ENCODE data around the gene LRFN4.

DNA sequence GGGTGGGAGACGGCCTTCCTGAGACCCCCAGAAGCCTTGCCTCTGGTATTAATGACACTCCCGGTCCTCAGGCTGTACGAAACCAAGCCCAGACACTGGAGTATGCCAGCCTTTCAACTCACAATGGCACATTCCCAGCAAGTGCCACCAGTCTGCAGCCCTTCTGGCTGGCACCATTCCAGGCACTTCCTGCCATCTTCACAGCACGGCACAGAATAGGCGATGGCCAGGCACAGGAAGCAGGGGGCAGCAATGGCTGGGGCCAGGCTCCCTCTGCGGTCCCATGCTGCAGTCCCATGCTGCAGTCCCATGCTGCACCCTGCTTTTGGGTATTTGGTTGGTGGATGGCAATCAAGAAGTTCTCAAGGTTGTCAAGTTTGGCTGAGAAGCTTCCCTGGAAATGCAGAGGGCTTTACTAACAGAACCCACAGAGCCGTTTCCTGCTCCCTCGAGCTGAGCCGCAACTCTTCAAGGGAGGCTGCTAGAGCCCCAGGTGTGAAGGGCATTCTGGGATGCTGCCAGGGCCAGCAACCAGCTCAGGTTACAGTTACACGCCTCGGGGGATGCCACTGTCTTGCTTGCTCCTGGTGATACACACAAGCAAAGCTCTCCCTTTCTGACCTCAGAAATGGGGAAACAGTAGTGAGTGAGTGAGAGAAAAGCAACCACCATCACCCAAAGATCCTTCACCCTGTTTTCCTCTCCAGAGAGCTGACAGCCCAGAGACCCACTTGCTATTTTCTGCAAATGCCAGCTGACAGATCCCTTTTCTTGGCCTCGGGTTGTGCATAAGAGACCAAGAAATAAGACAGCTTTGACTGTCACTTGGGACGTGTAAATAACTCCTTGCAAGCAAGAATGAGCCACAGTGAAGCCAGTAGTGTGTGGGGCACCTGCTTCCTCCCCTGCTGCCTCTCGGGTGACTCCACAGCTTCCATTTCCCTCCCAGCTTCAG lies 23.9 kb downstream of the LRFN4 start:
- no peak for TF ChIP-seq MEF2A (IDR thresholded peaks at IDR 0.05; ENCODE audit: insufficient read depth, low read depth, low read length)
- no peak for TF ChIP-seq EZH2 (IDR thresholded peaks at IDR 0.05; ENCODE audit: borderline replicate concordance, control insufficient read depth, low read depth, low read length)
- TF ChIP-seq, protein P1, sequence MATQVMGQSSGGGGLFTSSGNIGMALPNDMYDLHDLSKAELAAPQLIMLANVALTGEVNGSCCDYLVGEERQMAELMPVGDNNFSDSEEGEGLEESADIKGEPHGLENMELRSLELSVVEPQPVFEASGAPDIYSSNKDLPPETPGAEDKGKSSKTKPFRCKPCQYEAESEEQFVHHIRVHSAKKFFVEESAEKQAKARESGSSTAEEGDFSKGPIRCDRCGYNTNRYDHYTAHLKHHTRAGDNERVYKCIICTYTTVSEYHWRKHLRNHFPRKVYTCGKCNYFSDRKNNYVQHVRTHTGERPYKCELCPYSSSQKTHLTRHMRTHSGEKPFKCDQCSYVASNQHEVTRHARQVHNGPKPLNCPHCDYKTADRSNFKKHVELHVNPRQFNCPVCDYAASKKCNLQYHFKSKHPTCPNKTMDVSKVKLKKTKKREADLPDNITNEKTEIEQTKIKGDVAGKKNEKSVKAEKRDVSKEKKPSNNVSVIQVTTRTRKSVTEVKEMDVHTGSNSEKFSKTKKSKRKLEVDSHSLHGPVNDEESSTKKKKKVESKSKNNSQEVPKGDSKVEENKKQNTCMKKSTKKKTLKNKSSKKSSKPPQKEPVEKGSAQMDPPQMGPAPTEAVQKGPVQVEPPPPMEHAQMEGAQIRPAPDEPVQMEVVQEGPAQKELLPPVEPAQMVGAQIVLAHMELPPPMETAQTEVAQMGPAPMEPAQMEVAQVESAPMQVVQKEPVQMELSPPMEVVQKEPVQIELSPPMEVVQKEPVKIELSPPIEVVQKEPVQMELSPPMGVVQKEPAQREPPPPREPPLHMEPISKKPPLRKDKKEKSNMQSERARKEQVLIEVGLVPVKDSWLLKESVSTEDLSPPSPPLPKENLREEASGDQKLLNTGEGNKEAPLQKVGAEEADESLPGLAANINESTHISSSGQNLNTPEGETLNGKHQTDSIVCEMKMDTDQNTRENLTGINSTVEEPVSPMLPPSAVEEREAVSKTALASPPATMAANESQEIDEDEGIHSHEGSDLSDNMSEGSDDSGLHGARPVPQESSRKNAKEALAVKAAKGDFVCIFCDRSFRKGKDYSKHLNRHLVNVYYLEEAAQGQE (IDR thresholded peaks at IDR 0.05; ENCODE audit: low read depth, low read length) = no peak
- TF ChIP-seq, protein P2, sequence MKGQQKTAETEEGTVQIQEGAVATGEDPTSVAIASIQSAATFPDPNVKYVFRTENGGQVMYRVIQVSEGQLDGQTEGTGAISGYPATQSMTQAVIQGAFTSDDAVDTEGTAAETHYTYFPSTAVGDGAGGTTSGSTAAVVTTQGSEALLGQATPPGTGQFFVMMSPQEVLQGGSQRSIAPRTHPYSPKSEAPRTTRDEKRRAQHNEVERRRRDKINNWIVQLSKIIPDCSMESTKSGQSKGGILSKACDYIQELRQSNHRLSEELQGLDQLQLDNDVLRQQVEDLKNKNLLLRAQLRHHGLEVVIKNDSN (IDR thresholded peaks at IDR 0.05; ENCODE audit: borderline replicate concordance, extremely low read length, insufficient read depth, low read depth, low read length) = no peak
- 0 out of 6 replicates have a peak, but pooled peaks of 1 of the 3 experiments have one; percentile 1 for TF ChIP-seq CTCF (IDR thresholded peaks at IDR 0.05 in 2 of 3, conservative IDR thresholded peaks at IDR 0.05 in 1 of 3; ENCODE audit: control insufficient read depth in 2 of 3, extremely low read depth in 1 of 3, insufficient read depth in 1 of 3, low read depth in 3 of 3, low read length in 3 of 3)
- TF ChIP-seq EGR1 (IDR thresholded peaks at IDR 0.05; ENCODE audit: borderline replicate concordance in 1 of 2, low read depth in 2 of 2, low read length in 2 of 2) = no peak
- no peak for TF ChIP-seq TCF3 (IDR thresholded peaks at IDR 0.05; ENCODE audit: borderline replicate concordance, insufficient read depth, low read depth, low read length)
- TF ChIP-seq CREB1 (IDR thresholded peaks at IDR 0.05; ENCODE audit: low read depth) = no peak
- no peak for TF ChIP-seq SREBF1 (IDR thresholded peaks at IDR 0.05; ENCODE audit: low read length)
- TF ChIP-seq TBL1XR1 (IDR thresholded peaks at IDR 0.05; ENCODE audit: low read depth, low read length) = no peak
